Tibial nerve (tissue), 4 donors: ENCODE results near the gene TRDN. TPM values are rescaled to one million over a fixed set of nuclear protein-coding genes. Genes with fewer than 3 reads are reported as not detected.
A peak's percentile ranks its signal among the peaks of the same experiment; 100 is the strongest.

Experiments used
- DNase-seq, 2 donors: peaks; one replicate each; pipeline ENCODE4 v3.0.0-alpha.2; 2019; ENCODE audit warnings: low spot score in 2 of 2
- H3K27ac ChIP-seq, 4 donors: fragments of 200-600 bp; sonication (generic) in 3 of 4; one replicate each; pipeline ENCODE4 v1.5.1; 2017 to 2019; ENCODE audit warnings: mild to moderate bottlenecking in 1 of 4
- H3K27me3 ChIP-seq, 2 donors: fragments of 200-600 bp; sonication (generic) in 1 of 2; one replicate each; pipeline versions ENCODE4 v1.5.1 to v1.6.0; 2017 to 2019
- H3K36me3 ChIP-seq, 3 donors: fragments of 200-600 bp; sonication (generic); one replicate each; pipeline ENCODE4 v1.5.1; 2018 to 2019
- H3K4me1 ChIP-seq, 4 donors: fragments of 200-600 bp; sonication (generic) in 3 of 4; one replicate each; pipeline ENCODE4 v1.5.1; 2017 to 2019
- H3K4me3 ChIP-seq, 4 donors: fragments of 200-600 bp; sonication (generic) in 3 of 4; one replicate each; pipeline ENCODE4 v1.5.1; 2017 to 2019; ENCODE audit warnings: mild to moderate bottlenecking in 1 of 4, moderate library complexity in 1 of 4
- H3K9me3 ChIP-seq, 4 donors: fragments of 200-600 bp; sonication (generic) in 3 of 4; one replicate each; pipeline ENCODE4 v1.5.1; 2017 to 2019
- CTCF ChIP-seq, 5 experiments: fragments of 200-600 bp in 3 of 5; fragments of 450-650 bp in 2 of 5; sonication (generic) in 3 of 5; IDR thresholded peaks; one replicate each; pipeline ENCODE4 v1.5.1; 2016 to 2019; ENCODE audit warnings: antibody characterized with exemption in 5 of 5, mild to moderate bottlenecking in 3 of 5, moderate library complexity in 2 of 5
- EP300 ChIP-seq, 2 donors: sonication (generic); formaldehyde crosslinking; IDR thresholded peaks; one replicate each; pipeline ENCODE4 v1.6.1; 2017; ENCODE audit warnings: antibody characterized with exemption in 2 of 2, mild to moderate bottlenecking in 1 of 2
- POLR2A ChIP-seq, 2 donors: fragments of 450-650 bp; IDR thresholded peaks; one replicate each; pipeline ENCODE4 v1.6.1; 2017; ENCODE audit warnings: antibody characterized with exemption in 2 of 2, mild to moderate bottlenecking in 2 of 2, moderate library complexity in 2 of 2
- WGBS, 2 donors: methylation state at CpG; one replicate each; pipeline ENCODE4 v1.1.5; 2018; 5-methylcytosine and 5-hydroxymethylcytosine counted together
- total RNA-seq, 4 donors: library from RNA; depleted of rRNA; stranded (reverse); fragments of >200 nt; gene quantifications; one replicate each; pipeline ENCODE4 v1.1.0, GENCODE V29; 2016

TRDN gene
- under 1 TPM in 2 of 4 donors, not detected in 2; 0.30 to 0.59 TPM for total RNA-seq

GRCh38 chr6:123636782-123637181 is at the start of gene TRDN:
TSS of gene TRDN (minus strand) at chr6:123636950. CDS start at chr6:123636775, 175 bp downstream.
- Histone ChIP-seq H3K27me3 (no peaks in the 10 kb centered on the region), H3K4me3 (no peak within 1 kb of the TSS), H3K27ac (no peak within 1 kb of the TSS), H3K9me3 (no peaks in the 10 kb centered on the region), H3K36me3 (no peaks in the 10 kb centered on the region), H3K4me1 (peaks cover 0 to 10% (median 0%) of the 10 kb centered on the region in 4 donors)
- no peak for DNase-seq
- WGBS, 2 donors, result 48 to 60% methylated on average over 3 of the region's 3 CpGs
- TF ChIP-seq EP300 (IDR thresholded peaks at IDR 0.05) (no peak), CTCF (IDR thresholded peaks at IDR 0.05) (no peak), POLR2A (IDR thresholded peaks at IDR 0.05) (no peak)

- 86% methylated on average over 1 of the region's 1 CpG for WGBS, 2 donors
- DNase-seq, result no peak
- H3K27ac ChIP-seq, result no peak overlapping the region
- H3K36me3 ChIP-seq, result no peaks in the 10 kb centered on the region
- no peaks in the 10 kb centered on the region for H3K4me1 ChIP-seq
- no peaks in the 10 kb centered on the region for H3K27me3 ChIP-seq
- H3K9me3 ChIP-seq, result no peaks in the 10 kb centered on the region
- TF ChIP-seq POLR2A (IDR thresholded peaks at IDR 0.05), result no peak
- TF ChIP-seq EP300 (IDR thresholded peaks at IDR 0.05), result no peak
- no peak for TF ChIP-seq CTCF (IDR thresholded peaks at IDR 0.05)
- no peak overlapping the region for H3K4me3 ChIP-seq
Measured at GRCh38 chr6:123681957-123682462, 45.3 kb upstream of the TRDN start.

- Histone ChIP-seq H3K9me3 (no peaks in the 10 kb centered on the region), H3K27me3 (no peaks in the 10 kb centered on the region), H3K27ac (no peak overlapping the region), H3K4me3 (no peak overlapping the region), H3K36me3 (no peaks in the 10 kb centered on the region), H3K4me1 (no peaks in the 10 kb centered on the region)
- 71 to 79% methylated on average over 4 of the region's 4 CpGs for WGBS, 2 donors
- no peak for DNase-seq
- TF ChIP-seq POLR2A (IDR thresholded peaks at IDR 0.05) (no peak), EP300 (IDR thresholded peaks at IDR 0.05) (no peak), CTCF (IDR thresholded peaks at IDR 0.05) (no peak)
Measured at GRCh38 chr6:123677897-123678296, 41.1 kb upstream of the TRDN start.

- no peaks in the 10 kb centered on the region for H3K36me3 ChIP-seq
- no peak overlapping the region for H3K27ac ChIP-seq
- no peak for TF ChIP-seq CTCF (IDR thresholded peaks at IDR 0.05)
- TF ChIP-seq POLR2A (IDR thresholded peaks at IDR 0.05), result no peak
- no peak for TF ChIP-seq EP300 (IDR thresholded peaks at IDR 0.05)
- H3K4me1 ChIP-seq, result no peaks in the 10 kb centered on the region
- no peaks in the 10 kb centered on the region for H3K27me3 ChIP-seq
- H3K9me3 ChIP-seq, result no peaks in the 10 kb centered on the region
- no peak for DNase-seq
- 93 to 97% methylated on average over 1 of the region's 1 CpG for WGBS, 2 donors
- H3K4me3 ChIP-seq, result no peak overlapping the region
Measured at GRCh38 chr6:123676793-123677192, 40.0 kb upstream of the TRDN start.

GRCh38 chr6:123668965-123669591 is 32.3 kb upstream of the TRDN start:
- no peak for DNase-seq
- H3K27me3 ChIP-seq, result no peaks in the 10 kb centered on the region
- TF ChIP-seq CTCF (IDR thresholded peaks at IDR 0.05) (no peak), EP300 (IDR thresholded peaks at IDR 0.05) (no peak), POLR2A (IDR thresholded peaks at IDR 0.05) (no peak)
- WGBS, 2 donors, result 82 to 88% methylated on average over 3 of the region's 3 CpGs
- H3K4me3 ChIP-seq, result no peak overlapping the region
- no peaks in the 10 kb centered on the region for H3K36me3 ChIP-seq
- H3K27ac ChIP-seq, result peak overlapping the region in 1 of 4 donors; percentile 6
- no peaks in the 10 kb centered on the region for H3K9me3 ChIP-seq
- peaks cover 0 to 8% (median 0%) of the 10 kb centered on the region in 4 donors for H3K4me1 ChIP-seq
